Measurements from ENCODE around the gene MSL3.

The MSL3 gene

GRCh38 chrX:11728556-11728955 is 29.5 kb upstream of the MSL3 start:
- no peak overlapping the region for H3K27ac ChIP-seq
- H3K27me3 ChIP-seq: no peaks in the 10 kb centered on the region
- intact Hi-C loops (cut with DNase I; ENCODE audit: low total_unique reads): no loop called here
- H3K4me3 ChIP-seq: no peak overlapping the region
- no peaks in the 10 kb centered on the region for H3K36me3 ChIP-seq
- no peak for DNase-seq
- TF ChIP-seq CTCF (IDR thresholded peaks at IDR 0.05): no peak
- H3K4me1 ChIP-seq: no peaks in the 10 kb centered on the region
- H3K9me3 ChIP-seq: no peaks in the 10 kb centered on the region

- Histone ChIP-seq H3K4me1 (no peaks in the 10 kb centered on the region), H3K9me3 (no peaks in the 10 kb centered on the region), H3K4me3 (no peak overlapping the region), H3K27ac (no peak overlapping the region), H3K36me3 (no peaks in the 10 kb centered on the region), H3K27me3 (no peaks in the 10 kb centered on the region)
- intact Hi-C loops (cut with DNase I; ENCODE audit: low total_unique reads): no loop called here
- DNase-seq: no peak
- no peak for TF ChIP-seq CTCF (IDR thresholded peaks at IDR 0.05)
Observed at GRCh38 chrX:11733614-11734013, 24.4 kb upstream of the MSL3 start.

GRCh38 chrX:11739776-11740175 is 18.3 kb upstream of the MSL3 start:
- no peaks in the 10 kb centered on the region for H3K27me3 ChIP-seq
- no peaks in the 10 kb centered on the region for H3K36me3 ChIP-seq
- DNase-seq: no peak
- no peak overlapping the region for H3K4me3 ChIP-seq
- intact Hi-C loops (cut with DNase I; ENCODE audit: low total_unique reads): no loop called here
- H3K9me3 ChIP-seq: no peaks in the 10 kb centered on the region
- no peak for TF ChIP-seq CTCF (IDR thresholded peaks at IDR 0.05)
- H3K27ac ChIP-seq: no peak overlapping the region
- H3K4me1 ChIP-seq: no peaks in the 10 kb centered on the region

- no peak for DNase-seq
- Histone ChIP-seq H3K27me3 (no peaks in the 10 kb centered on the region), H3K9me3 (no peaks in the 10 kb centered on the region), H3K4me1 (no peaks in the 10 kb centered on the region), H3K4me3 (no peak overlapping the region), H3K36me3 (no peaks in the 10 kb centered on the region), H3K27ac (no peak overlapping the region)
- intact Hi-C loops (cut with DNase I; ENCODE audit: low total_unique reads): no loop called here
- no peak for TF ChIP-seq CTCF (IDR thresholded peaks at IDR 0.05)
Observed at GRCh38 chrX:11740794-11741193, 17.2 kb upstream of the MSL3 start.

- Histone ChIP-seq H3K36me3 (no peaks in the 10 kb centered on the region), H3K4me1 (no peaks in the 10 kb centered on the region), H3K9me3 (no peaks in the 10 kb centered on the region), H3K27ac (no peak overlapping the region), H3K27me3 (no peaks in the 10 kb centered on the region), H3K4me3 (no peak overlapping the region)
- intact Hi-C loops (cut with DNase I; ENCODE audit: low total_unique reads): no loop called here
- TF ChIP-seq CTCF (IDR thresholded peaks at IDR 0.05): no peak
- no peak for DNase-seq
Observed at GRCh38 chrX:11741574-11741973, 16.5 kb upstream of the MSL3 start.

- Histone ChIP-seq H3K36me3 (no peaks in the 10 kb centered on the region), H3K4me1 (no peaks in the 10 kb centered on the region), H3K9me3 (no peaks in the 10 kb centered on the region), H3K4me3 (no peak overlapping the region), H3K27ac (no peak overlapping the region), H3K27me3 (no peaks in the 10 kb centered on the region)
- no peak for DNase-seq
- no peak for TF ChIP-seq CTCF (IDR thresholded peaks at IDR 0.05)
- intact Hi-C loops (cut with DNase I; ENCODE audit: low total_unique reads): no loop called here
Observed at GRCh38 chrX:11745881-11746280, 12.2 kb upstream of the MSL3 start.

Data from tibial artery (tissue), 4 donors.